Heart right ventricle (tissue), 16 donors: Measurements from ENCODE around the gene CISD1. TPM values are rescaled to one million over a fixed set of nuclear protein-coding genes. Genes with fewer than 3 reads are reported as not detected.

Experiments
- ATAC-seq, 8 donors: fragments of 200-7000 bp; cut with Tn5 transposase; one replicate each; pipeline ENCODE4 v1.9.1; 2020; ENCODE audit warnings: mild to moderate bottlenecking in 8 of 8, moderate library complexity in 8 of 8, moderate number of reproducible peaks in 1 of 8
- DNase-seq, 2 donors: peaks; one replicate each; pipeline ENCODE4 v3.0.0-alpha.2; 2020
- H3K27ac ChIP-seq, 10 donors: fragments of 200-600 bp; sonication (generic) in 2 of 10; one replicate each; pipeline versions ENCODE4 v1.5.0 to v1.8.0; 2020 to 2022; ENCODE audit warnings: mild to moderate bottlenecking in 3 of 10
- H3K27me3 ChIP-seq, 7 donors: fragments of 200-600 bp; one replicate each; pipeline ENCODE4 v1.8.0; 2021 to 2022; ENCODE audit warnings: mild to moderate bottlenecking in 2 of 7
- H3K36me3 ChIP-seq, 9 donors: fragments of 200-600 bp; sonication (generic) in 1 of 9; one replicate each; pipeline versions ENCODE4 v1.5.0 to v1.8.0; 2020 to 2022; ENCODE audit warnings: mild to moderate bottlenecking in 2 of 9
- H3K4me1 ChIP-seq, 9 donors: fragments of 200-600 bp; sonication (generic) in 1 of 9; one replicate each; pipeline versions ENCODE4 v1.5.0 to v1.8.0; 2020 to 2022; ENCODE audit warnings: mild to moderate bottlenecking in 4 of 9
- H3K4me3 ChIP-seq, 10 donors: fragments of 200-600 bp; sonication (generic) in 2 of 10; one replicate each; pipeline versions ENCODE4 v1.5.0 to v1.8.0; 2020 to 2022; ENCODE audit warnings: mild to moderate bottlenecking in 7 of 10, moderate library complexity in 2 of 10
- H3K9me3 ChIP-seq, 11 donors: fragments of 200-600 bp in 10 of 11; sonication (generic) in 2 of 11; one replicate each; pipeline versions ENCODE4 v1.5.0 to v1.8.0; 2013 to 2022; ENCODE audit warnings: mild to moderate bottlenecking in 2 of 11, control low read depth in 1 of 11, moderate library complexity in 1 of 11
- CTCF ChIP-seq, 9 donors: fragments of 200-600 bp; sonication (generic) in 2 of 9; IDR thresholded peaks; one replicate each; pipeline versions ENCODE4 v1.5.0 to v1.8.0; 2021 to 2022; ENCODE audit warnings: antibody characterized with exemption in 9 of 9, mild to moderate bottlenecking in 5 of 9, moderate library complexity in 1 of 9
- WGBS, 2 donors: extraction: QIAGEN DNeasy Blood & Tissue Kit; methylation state at CpG; one replicate each; pipeline ENCODE4 v1.1.7; 2013; ENCODE audit warnings: inconsistent platforms in 1 of 2; 5-methylcytosine and 5-hydroxymethylcytosine counted together
- intact Hi-C, 10 donors: fragments of 100-400 bp; cut with DNase I; formaldehyde crosslinking; loops; one replicate each; pipeline versions ENCODE4 v1.11.1 to v1.14.2; 2022
- polyA plus RNA-seq, 2 donors: library from polyadenylated mRNA; stranded (reverse); fragments of 200-250 nt; gene quantifications; one replicate each; pipeline ENCODE4 v1.2.3, GENCODE V29; 2013
- total RNA-seq, 10 donors: library from RNA; stranded (reverse); fragmentation: NEBNext Ultra II Directional in 3 of 10; extraction: Animal tissue kit (Norgen Biotek cat#: 25700) in 3 of 10; gene quantifications; one replicate each; pipeline versions ENCODE4 v1.2.1 to v1.2.4, GENCODE V29; 2021 to 2023
- donor health status: Arrhythmogenic right ventricular cardiomyopathy.
- donor health status: ischemic (EF 13 %, LVEDD 7.1; RV severe dilation, severe dysfunction).
- donor health status: healthy with polysubstance abuse.
- donor health status: DM: no; HTN: yes; CAD: no.
- donor health status: DM: no; HTN: no; CAD: no.
- donor health status: ischemic (EF 25% LVEDD 6.9; RV normal size, moderate dysfunction).
- donor health status: ischemic (EF 25% LVEDD 5.7; RV mildly dilated, moderate dysfunction).
- donor health status: healthy.
- donor health status: DM: yes; HTN: yes; CAD: no.
- donor health status: Ischemic cardiomyopathy.
- donor health status: ischemic (EF 35%, LVEDD 5.7; RV mildly dilated, moderate dysfunction).
- donor health status: nonischemic (EF 11% LVEDD 7.7; RV severe dilation, severe dysfunction).
- donor health status: DM: yes; HTN: yes; CAD: no.
- donor health status: PGD.
- donor health status: ischemic (EF 29% LVEDD 5.4; RV normal size, mild dysfunction).
- donor health status: nonischemic (EF 23%, LVEDD 6.1; RV moderate dilation, normal function).

The CISD1 gene
- total and polyA plus RNA-seq, 12 donors = 34.4 to 204 (median 173) TPM

GRCh38 chr10:58237014-58237834 is 31.7 kb upstream of the CISD1 start:
- 92 to 94% methylated on average over 3 of the region's 3 CpGs for WGBS, 2 donors
- no peak for TF ChIP-seq CTCF (IDR thresholded peaks at IDR 0.05)

GRCh38 chr10:58239561-58240169 is 29.3 kb upstream of the CISD1 start:
- DNase-seq (no peak), ATAC-seq (no peak)
- Histone ChIP-seq H3K27ac (no peak overlapping the region), H3K36me3 (peaks cover 0 to 29% (median 16%) of the 10 kb centered on the region in 9 donors), H3K4me1 (peaks cover 0 to 25% (median 9%) of the 10 kb centered on the region in 9 donors), H3K4me3 (no peak overlapping the region), H3K9me3 (peaks cover 0 to 3% (median 0%) of the 10 kb centered on the region in 11 donors), H3K27me3 (no peaks in the 10 kb centered on the region)
- no peak for TF ChIP-seq CTCF (IDR thresholded peaks at IDR 0.05)
- intact Hi-C loops = no loop called here
- WGBS, 2 donors = 75 to 83% methylated on average over 5 of the region's 5 CpGs

More at GRCh38 chr10:58237014-58237834, 31.7 kb upstream of the CISD1 start:
- DNase-seq (no peak), ATAC-seq (no peak)
- intact Hi-C loops = no loop called here
- Histone ChIP-seq H3K9me3 (peaks cover 0 to 9% (median 0%) of the 10 kb centered on the region in 11 donors), H3K4me1 (peaks cover 0 to 25% (median 9%) of the 10 kb centered on the region in 9 donors), H3K36me3 (peaks cover 0 to 48% (median 20%) of the 10 kb centered on the region in 9 donors), H3K4me3 (no peak overlapping the region), H3K27me3 (no peaks in the 10 kb centered on the region), H3K27ac (no peak overlapping the region)

- WGBS, 2 donors = 77 to 83% methylated on average over 4 of the region's 4 CpGs
- intact Hi-C loops = no loop called here
- no peak for ATAC-seq
Observed at GRCh38 chr10:58240531-58240930, 28.4 kb upstream of the CISD1 start.

More at GRCh38 chr10:58240531-58240930, 28.4 kb upstream of the CISD1 start:
- Histone ChIP-seq H3K27me3 (no peaks in the 10 kb centered on the region), H3K36me3 (peaks cover 0 to 22% (median 7%) of the 10 kb centered on the region in 9 donors), H3K9me3 (peaks cover 0 to 3% (median 0%) of the 10 kb centered on the region in 11 donors), H3K27ac (no peak overlapping the region), H3K4me1 (peaks cover 0 to 25% (median 9%) of the 10 kb centered on the region in 9 donors), H3K4me3 (no peak overlapping the region)
- no peak for DNase-seq
- TF ChIP-seq CTCF (IDR thresholded peaks at IDR 0.05) = no peak
